ENCODE results near the gene SPG11.

The SPG11 gene

GRCh38 chr15:44516436-44516835 lies 147.0 kb downstream of the SPG11 start:
- DNase-seq: no peak
